Breast epithelium (tissue), 4 donors: ENCODE measurements around the gene SGSH. TPM values are rescaled to one million over a fixed set of nuclear protein-coding genes. Genes with fewer than 3 reads are reported as not detected.

Experiments used
- DNase-seq, 2 donors: peaks; one replicate each; pipeline ENCODE4 v3.0.0-alpha.2; 2019; ENCODE audit warnings: low spot score in 2 of 2
- H3K27ac ChIP-seq, 2 donors: fragments of 200-600 bp; sonication (generic) in 1 of 2; one replicate each; pipeline ENCODE4 v1.5.1; 2016 to 2019; ENCODE audit warnings: mild to moderate bottlenecking in 1 of 2
- H3K27me3 ChIP-seq, 2 donors: fragments of 200-600 bp; sonication (generic) in 1 of 2; one replicate each; pipeline versions ENCODE4 v1.5.1 to v1.6.0; 2017 to 2019; ENCODE audit warnings: control low read depth in 1 of 2, mild to moderate bottlenecking in 1 of 2
- H3K36me3 ChIP-seq: fragments of 200-600 bp; one replicate; pipeline ENCODE4 v1.5.1; 2019
- H3K4me1 ChIP-seq, 2 donors: fragments of 200-600 bp; sonication (generic); one replicate each; pipeline ENCODE4 v1.5.1; 2016 to 2019; ENCODE audit warnings: control low read depth in 1 of 2
- H3K4me3 ChIP-seq, 3 donors: fragments of 200-600 bp; sonication (generic); 1 replicate in 2 of 3; 2 replicates in 1 of 3; pipeline ENCODE4 v1.5.1; 2016 to 2019; ENCODE audit warnings: mild to moderate bottlenecking in 3 of 3, moderate library complexity in 2 of 3
- H3K9me3 ChIP-seq, 2 donors: fragments of 200-600 bp; sonication (generic) in 1 of 2; one replicate each; pipeline ENCODE4 v1.5.1; 2016 to 2019; ENCODE audit warnings: control low read depth in 1 of 2
- CTCF ChIP-seq, 3 donors: fragments of 450-650 bp; IDR thresholded peaks; one replicate each; pipeline ENCODE4 v1.5.1; 2016 to 2017; ENCODE audit warnings: antibody characterized with exemption in 3 of 3, mild to moderate bottlenecking in 3 of 3, moderate library complexity in 3 of 3
- POLR2A ChIP-seq: fragments of 450-650 bp; IDR thresholded peaks from one replicate; pipeline ENCODE4 v1.6.1; 2016; ENCODE audit warnings: antibody characterized with exemption, mild to moderate bottlenecking, moderate library complexity
- POLR2AphosphoS5 ChIP-seq, 3 donors: sonication (generic); formaldehyde crosslinking; IDR thresholded peaks; one replicate each; pipeline ENCODE4 v1.6.1; 2017; ENCODE audit warnings: antibody characterized with exemption in 3 of 3
- intact Hi-C: fragments of 100-400 bp; cut with DNase I; formaldehyde crosslinking; loops from one replicate; pipeline ENCODE4 v1.15.1; 2023; ENCODE audit warnings: low total_unique reads
- total RNA-seq, 3 donors: library from RNA; depleted of rRNA; stranded (reverse); fragments of >200 nt; gene quantifications; one replicate each; pipeline ENCODE4 v1.1.0, GENCODE V29; 2016

SGSH gene
- total RNA-seq, 3 donors from 2014 or later = 28.3 to 38.1 (median 32.1) TPM

- no peaks in the 10 kb centered on the region for H3K9me3 ChIP-seq
- no peak overlapping the region for H3K27ac ChIP-seq
- no peak for TF ChIP-seq POLR2A
- TF ChIP-seq POLR2AphosphoS5 (IDR thresholded peaks at IDR 0.05) = no peak
- TF ChIP-seq CTCF (IDR thresholded peaks at IDR 0.05) = no peak
- no peaks in the 10 kb centered on the region for H3K27me3 ChIP-seq
- DNase-seq = no peak
- intact Hi-C loops = no loop called here
- no peaks in the 10 kb centered on the region for H3K36me3 ChIP-seq
- H3K4me1 ChIP-seq = no peaks in the 10 kb centered on the region
- no peak overlapping the region for H3K4me3 ChIP-seq
Measured at GRCh38 chr17:80225230-80225629, 5.1 kb upstream of the SGSH start.

- no peaks in the 10 kb centered on the region for H3K4me1 ChIP-seq
- no peak overlapping the region for H3K27ac ChIP-seq
- H3K9me3 ChIP-seq = no peaks in the 10 kb centered on the region
- TF ChIP-seq CTCF (IDR thresholded peaks at IDR 0.05) = no peak
- TF ChIP-seq POLR2AphosphoS5 (IDR thresholded peaks at IDR 0.05) = no peak
- no peak for TF ChIP-seq POLR2A
- no peak for DNase-seq
- intact Hi-C loops = no loop called here
- no peaks in the 10 kb centered on the region for H3K27me3 ChIP-seq
- H3K36me3 ChIP-seq = no peaks in the 10 kb centered on the region
- no peak overlapping the region for H3K4me3 ChIP-seq
Measured at GRCh38 chr17:80224683-80225082, 4.5 kb upstream of the SGSH start.

GRCh38 chr17:80223838-80224497 lies 3.8 kb upstream of the SGSH start:
- TF ChIP-seq CTCF (IDR thresholded peaks at IDR 0.05) = no peak
- TF ChIP-seq POLR2A = no peak
- TF ChIP-seq POLR2AphosphoS5 (IDR thresholded peaks at IDR 0.05) = no peak
- intact Hi-C loops = no loop called here
- Histone ChIP-seq H3K4me1 (no peaks in the 10 kb centered on the region), H3K9me3 (no peaks in the 10 kb centered on the region), H3K4me3 (no peak overlapping the region), H3K27me3 (no peaks in the 10 kb centered on the region), H3K36me3 (no peaks in the 10 kb centered on the region), H3K27ac (no peak overlapping the region)
- DNase-seq = no peak

- no peaks in the 10 kb centered on the region for H3K36me3 ChIP-seq
- H3K9me3 ChIP-seq = no peaks in the 10 kb centered on the region
- no peaks in the 10 kb centered on the region for H3K27me3 ChIP-seq
- no peak for DNase-seq
- no peak overlapping the region for H3K4me3 ChIP-seq
- no peak overlapping the region for H3K27ac ChIP-seq
- TF ChIP-seq POLR2A (no peak), POLR2AphosphoS5 (IDR thresholded peaks at IDR 0.05) (no peak), CTCF (IDR thresholded peaks at IDR 0.05) (no peak)
- intact Hi-C loops = no loop called here
- peaks cover 0 to 4% of the 10 kb centered on the region in 2 donors for H3K4me1 ChIP-seq
Measured at GRCh38 chr17:80223142-80223815, 3.1 kb upstream of the SGSH start.

GRCh38 chr17:80222376-80223141 lies 2.4 kb upstream of the SGSH start:
- no peaks in the 10 kb centered on the region for H3K36me3 ChIP-seq
- no peak overlapping the region for H3K4me3 ChIP-seq
- H3K4me1 ChIP-seq = peaks cover 0 to 6% of the 10 kb centered on the region in 2 donors
- no peak for DNase-seq
- H3K27me3 ChIP-seq = no peaks in the 10 kb centered on the region
- no peak overlapping the region for H3K27ac ChIP-seq
- intact Hi-C loops = no loop called here
- H3K9me3 ChIP-seq = no peaks in the 10 kb centered on the region
- TF ChIP-seq POLR2AphosphoS5 (IDR thresholded peaks at IDR 0.05) = no peak
- no peak for TF ChIP-seq POLR2A
- TF ChIP-seq CTCF (IDR thresholded peaks at IDR 0.05) = no peak
